ENCODE data around the gene COL17A1.

Gene COL17A1

GRCh38 chr10:103986360-103986759, 99.3 kb downstream of the COL17A1 start:
- peak in 1 of 2 donors; percentile 12 for DNase-seq (ENCODE audit: low read depth in 2 of 2)

- no peak for DNase-seq (ENCODE audit: low read depth in 2 of 2)
Measured at GRCh38 chr10:103985726-103986125, 100.0 kb downstream of the COL17A1 start.

- no peak for DNase-seq (ENCODE audit: low read depth in 2 of 2)
Measured at GRCh38 chr10:103983367-103983911, 102.2 kb downstream of the COL17A1 start.

- no peak for DNase-seq (ENCODE audit: low read depth in 2 of 2)
Measured at GRCh38 chr10:103982639-103983038, 103.0 kb downstream of the COL17A1 start.
